Femur (tissue), 1 donor: ENCODE results near the gene PRUNE1.

ENCODE experiments used
- DNase-seq: peaks from one replicate; pipeline ENCODE4 v3.0.0-alpha.2; 2017

The PRUNE1 gene

GRCh38 chr1:151054971-151055547 lies 46.8 kb downstream of the PRUNE1 start:
- DNase-seq, result no peak

GRCh38 chr1:151055581-151055980 lies 47.3 kb downstream of the PRUNE1 start:
- DNase-seq, result no peak

GRCh38 chr1:151056149-151056548 lies 47.9 kb downstream of the PRUNE1 start:
- DNase-seq, result no peak

GRCh38 chr1:151058692-151059091 lies 50.4 kb downstream of the PRUNE1 start:
- DNase-seq, result peak; percentile 74

- peak; percentile 92 for DNase-seq
Observed at GRCh38 chr1:151059109-151060006, 51.1 kb downstream of the PRUNE1 start, which contains the start of gene CDC42SE1. TSS of gene CDC42SE1 (minus strand) at chr1:151059622. CDS start at chr1:151055730, 3,892 bp downstream.

GRCh38 chr1:151060007-151060656 lies 51.9 kb downstream of the PRUNE1 start, which contains the start of gene MLLT11:
TSS of gene MLLT11 (plus strand) at chr1:151060397. CDS start at chr1:151067225, 6,828 bp downstream.
- DNase-seq, result peak; percentile 88

GRCh38 chr1:151060657-151061421 lies 52.6 kb downstream of the PRUNE1 start:
- no peak for DNase-seq

- no peak for DNase-seq
Observed at GRCh38 chr1:151061704-151062103, 53.5 kb downstream of the PRUNE1 start.

- no peak for DNase-seq
Observed at GRCh38 chr1:151062741-151063371, 54.6 kb downstream of the PRUNE1 start.

- DNase-seq, result no peak
Observed at GRCh38 chr1:151065089-151065645, 56.9 kb downstream of the PRUNE1 start.

GRCh38 chr1:151067185-151067584 lies 58.9 kb downstream of the PRUNE1 start:
- no peak for DNase-seq

- no peak for DNase-seq
Observed at GRCh38 chr1:151069103-151069486, 60.8 kb downstream of the PRUNE1 start.

- peak; percentile 96 for DNase-seq
Observed at GRCh38 chr1:151070474-151071276, 62.4 kb downstream of the PRUNE1 start, which contains the start of gene GABPB2. TSS of gene GABPB2 (plus strand) at chr1:151070761. CDS start at chr1:151088190, 17,429 bp downstream.

GRCh38 chr1:151072224-151072623 lies 64.0 kb downstream of the PRUNE1 start:
- DNase-seq, result no peak
